Measurements from ENCODE around the gene BLOC1S3. TPM values are rescaled to one million over a fixed set of nuclear protein-coding genes. Genes with fewer than 3 reads are reported as not detected.
A peak's percentile ranks its signal among the peaks of the same experiment; 100 is the strongest.
"Not testable (repeated sequence)": the region's sequence is repeated elsewhere in the genome, so short reads cannot be mapped to it uniquely, and the experiment has no call there.

Gene BLOC1S3
- polyA plus RNA-seq, 1 donor from 2014 or later = 16.2 TPM

- Mint-ChIP-seq H3K9me3 (no peaks in the 10 kb centered on the region), H3K27me3 (peaks cover 20% of the 10 kb centered on the region), H3K36me3 (no peaks in the 10 kb centered on the region)
Measured at GRCh38 chr19:45211751-45212381, 33.3 kb downstream of the BLOC1S3 start.

GRCh38 chr19:45213031-45213430 lies 34.4 kb downstream of the BLOC1S3 start:
- Mint-ChIP-seq H3K9me3 (no peaks in the 10 kb centered on the region), H3K27me3 (peaks cover 24% of the 10 kb centered on the region), H3K4me1 (peaks cover 0 to 5% (median 3%) of the 10 kb centered on the region in 3 donors), H3K4me3 (no peak overlapping the region), H3K27ac (no peak overlapping the region), H3K36me3 (no peaks in the 10 kb centered on the region)

More at GRCh38 chr19:45211751-45212381, 33.3 kb downstream of the BLOC1S3 start:
- H3K4me1 Mint-ChIP-seq = peaks cover 0 to 5% (median 3%) of the 10 kb centered on the region in 3 donors
- H3K27ac Mint-ChIP-seq = no peak overlapping the region
- no peak overlapping the region for H3K4me3 Mint-ChIP-seq

- H3K4me1 Mint-ChIP-seq = peaks cover 0 to 5% (median 3%) of the 10 kb centered on the region in 3 donors
- no peaks in the 10 kb centered on the region for H3K9me3 Mint-ChIP-seq
- no peak overlapping the region for H3K4me3 Mint-ChIP-seq
- H3K36me3 Mint-ChIP-seq = no peaks in the 10 kb centered on the region
- no peak overlapping the region for H3K27ac Mint-ChIP-seq
- H3K27me3 Mint-ChIP-seq = peaks cover 33% of the 10 kb centered on the region
Measured at GRCh38 chr19:45215391-45216191, 37.0 kb downstream of the BLOC1S3 start.

GRCh38 chr19:45216667-45217066 lies 38.1 kb downstream of the BLOC1S3 start:
- Mint-ChIP-seq H3K9me3 (no peaks in the 10 kb centered on the region), H3K4me3 (peak overlapping the region in 1 of 4 donors; percentile 23), H3K27ac (no peak overlapping the region), H3K27me3 (peaks cover 31% of the 10 kb centered on the region), H3K36me3 (no peaks in the 10 kb centered on the region), H3K4me1 (peaks cover 0 to 5% (median 3%) of the 10 kb centered on the region in 3 donors)

- H3K4me1 Mint-ChIP-seq = peaks cover 0 to 5% (median 3%) of the 10 kb centered on the region in 3 donors
- H3K36me3 Mint-ChIP-seq = no peaks in the 10 kb centered on the region
- H3K27ac Mint-ChIP-seq = peak overlapping the region in 1 of 3 donors; percentile 23
- H3K4me3 Mint-ChIP-seq = peak overlapping the region in 1 of 4 donors; percentile 23
- H3K27me3 Mint-ChIP-seq = peaks cover 38% of the 10 kb centered on the region
- H3K9me3 Mint-ChIP-seq = no peaks in the 10 kb centered on the region
Measured at GRCh38 chr19:45217193-45217956, 38.8 kb downstream of the BLOC1S3 start.

GRCh38 chr19:45217957-45218334 lies 39.4 kb downstream of the BLOC1S3 start:
- Mint-ChIP-seq H3K27ac (no peak overlapping the region), H3K9me3 (no peaks in the 10 kb centered on the region), H3K4me3 (no peak overlapping the region), H3K36me3 (no peaks in the 10 kb centered on the region), H3K27me3 (peaks cover 41% of the 10 kb centered on the region), H3K4me1 (peaks cover 0 to 5% (median 3%) of the 10 kb centered on the region in 3 donors)

- H3K27ac Mint-ChIP-seq = no peak overlapping the region
- peaks cover 0 to 5% (median 3%) of the 10 kb centered on the region in 3 donors for H3K4me1 Mint-ChIP-seq
- H3K36me3 Mint-ChIP-seq = no peaks in the 10 kb centered on the region
- peaks cover 41% of the 10 kb centered on the region for H3K27me3 Mint-ChIP-seq
- no peaks in the 10 kb centered on the region for H3K9me3 Mint-ChIP-seq
- peak overlapping the region in 1 of 4 donors; percentile 75 for H3K4me3 Mint-ChIP-seq
Measured at GRCh38 chr19:45218426-45218825, 39.8 kb downstream of the BLOC1S3 start.

- Mint-ChIP-seq H3K27ac (no peak overlapping the region), H3K9me3 (no peaks in the 10 kb centered on the region), H3K27me3 (peaks cover 40% of the 10 kb centered on the region), H3K36me3 (no peaks in the 10 kb centered on the region), H3K4me3 (no peak overlapping the region), H3K4me1 (peaks cover 0 to 5% (median 3%) of the 10 kb centered on the region in 3 donors)
Measured at GRCh38 chr19:45218911-45219743, 40.5 kb downstream of the BLOC1S3 start.

- peaks cover 25% of the 10 kb centered on the region for H3K27me3 Mint-ChIP-seq
- H3K9me3 Mint-ChIP-seq = no peaks in the 10 kb centered on the region
- no peak overlapping the region for H3K27ac Mint-ChIP-seq
- H3K4me1 Mint-ChIP-seq = no peaks in the 10 kb centered on the region
- no peaks in the 10 kb centered on the region for H3K36me3 Mint-ChIP-seq
- H3K4me3 Mint-ChIP-seq = no peak overlapping the region
Measured at GRCh38 chr19:45222724-45223123, 44.1 kb downstream of the BLOC1S3 start.

- no peaks in the 10 kb centered on the region for H3K4me1 Mint-ChIP-seq
- no peak overlapping the region for H3K27ac Mint-ChIP-seq
- H3K27me3 Mint-ChIP-seq = peaks cover 19% of the 10 kb centered on the region
- no peak overlapping the region for H3K4me3 Mint-ChIP-seq
- H3K36me3 Mint-ChIP-seq = no peaks in the 10 kb centered on the region
- no peaks in the 10 kb centered on the region for H3K9me3 Mint-ChIP-seq
Measured at GRCh38 chr19:45223879-45224278, 45.3 kb downstream of the BLOC1S3 start.

GRCh38 chr19:45224645-45225044 lies 46.1 kb downstream of the BLOC1S3 start:
- H3K4me3 Mint-ChIP-seq = no peak overlapping the region

GRCh38 chr19:45229056-45229455 lies 50.5 kb downstream of the BLOC1S3 start:
- H3K4me3 Mint-ChIP-seq, H3K4me1 Mint-ChIP-seq, H3K9me3 Mint-ChIP-seq, H3K36me3 Mint-ChIP-seq, H3K27ac Mint-ChIP-seq: not testable (repeated sequence)
- H3K27me3 Mint-ChIP-seq = peaks cover 16% of the 10 kb centered on the region

More at GRCh38 chr19:45224645-45225044, 46.1 kb downstream of the BLOC1S3 start:
- Mint-ChIP-seq H3K9me3 (no peaks in the 10 kb centered on the region), H3K36me3 (no peaks in the 10 kb centered on the region), H3K27me3 (peaks cover 19% of the 10 kb centered on the region), H3K27ac (no peak overlapping the region), H3K4me1 (no peaks in the 10 kb centered on the region)

All from IgD-negative memory B cell (primary cell).